GM12801 (cell line): ENCODE data around the gene SPEN.
"Not testable (repeated sequence)": the region's sequence is repeated elsewhere in the genome, so short reads cannot be mapped to it uniquely, and the experiment has no call there.

ENCODE experiments used
- CTCF ChIP-seq: IDR thresholded peaks from one replicate; pipeline ENCODE4 v1.5.1; 2011; ENCODE audit warnings: control low read depth; ENCODE audit not compliant: insufficient read length; ENCODE audit errors: extremely low read depth

SPEN gene

DNA sequence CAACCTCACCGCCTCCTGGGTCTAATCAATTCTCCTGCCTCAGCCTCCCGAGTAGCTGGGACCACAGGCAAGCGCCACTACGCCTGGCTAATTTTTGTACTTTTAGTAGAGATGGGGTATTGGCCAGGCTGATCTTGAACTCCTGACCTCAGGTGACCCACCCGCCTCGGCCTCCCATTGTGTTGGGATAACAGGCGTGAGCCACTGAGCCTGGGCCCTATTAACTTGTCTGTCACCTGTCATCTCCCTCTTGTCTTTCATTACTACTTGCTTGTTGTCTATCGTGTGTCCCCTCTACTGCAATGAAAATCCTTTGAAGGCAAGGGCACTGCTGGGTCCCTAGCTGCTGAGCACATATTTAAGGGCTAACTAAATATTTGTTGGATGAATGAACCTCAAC, 43.4 kb upstream of the SPEN start:
- no peak for TF ChIP-seq CTCF

DNA sequence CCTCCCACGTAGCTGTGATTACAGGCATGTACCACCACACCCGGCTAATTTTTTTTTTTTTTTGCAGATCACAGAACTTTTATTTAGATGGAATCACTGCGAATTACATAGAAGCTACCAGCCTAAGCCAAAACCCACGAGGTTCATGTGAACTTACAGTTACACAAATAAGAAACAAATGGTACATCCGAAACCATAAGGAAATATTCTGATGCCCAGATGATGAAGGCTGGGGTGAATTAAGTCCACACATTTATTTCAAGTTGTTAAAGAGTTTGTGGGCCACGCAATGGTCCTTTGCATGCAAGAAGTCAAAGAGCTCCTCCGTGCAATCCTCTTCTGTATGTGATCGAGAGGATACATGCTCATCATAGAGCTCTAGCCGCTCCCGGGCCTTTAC, 40.4 kb upstream of the SPEN start:
- TF ChIP-seq CTCF: no peak

GRCh38 chr1:15807549-15807948, 40.0 kb upstream of the SPEN start, which contains the start of gene UQCRHL:
TSS of gene UQCRHL (minus strand) at chr1:15807649. CDS start at chr1:15807649, 0 bp downstream.
- TF ChIP-seq CTCF: not testable (repeated sequence)

DNA sequence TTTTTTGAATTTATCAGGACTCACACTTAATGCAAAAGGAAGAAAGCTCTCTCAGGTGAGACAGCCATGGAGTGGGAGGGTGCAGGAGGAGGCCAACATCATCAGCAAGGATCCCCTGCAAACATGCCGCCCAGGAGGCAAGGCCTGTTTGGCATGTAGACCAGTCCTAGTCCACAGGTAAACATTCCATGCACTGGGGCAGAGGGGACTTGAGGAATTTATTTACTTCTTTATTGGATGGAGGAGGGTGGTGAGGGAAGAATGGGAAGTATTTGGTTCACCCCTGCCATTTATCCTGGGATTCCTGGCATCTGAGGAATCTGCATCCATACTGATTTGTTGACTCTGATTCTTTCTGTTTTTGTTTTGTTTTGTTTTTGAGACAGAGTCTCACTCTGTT, 38.6 kb upstream of the SPEN start:
- TF ChIP-seq CTCF: no peak

- no peak for TF ChIP-seq CTCF
Observed at GRCh38 chr1:15810073-15810472, 37.4 kb upstream of the SPEN start.

- TF ChIP-seq CTCF: no peak
Observed at GRCh38 chr1:15816674-15817073, 30.8 kb upstream of the SPEN start.

DNA sequence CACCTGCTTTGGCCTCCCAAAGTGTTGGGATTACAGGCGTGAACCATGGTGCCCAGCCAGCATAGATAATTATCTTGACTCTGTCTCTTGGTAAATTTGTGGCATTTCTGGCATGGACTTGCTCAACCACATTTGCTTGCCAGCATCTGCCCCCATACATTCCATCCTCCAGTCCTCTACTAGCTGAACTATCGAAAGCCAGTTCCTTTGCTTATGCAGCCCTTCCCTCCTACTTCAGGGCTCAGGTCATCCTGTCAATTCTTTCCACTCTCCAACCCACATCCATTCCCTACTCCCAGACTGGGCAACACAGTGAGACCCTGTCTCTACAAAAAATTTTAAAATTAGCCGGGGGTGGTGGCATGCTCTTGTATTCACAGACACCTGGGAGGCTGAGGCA, 27.0 kb upstream of the SPEN start:
- TF ChIP-seq CTCF: no peak

DNA sequence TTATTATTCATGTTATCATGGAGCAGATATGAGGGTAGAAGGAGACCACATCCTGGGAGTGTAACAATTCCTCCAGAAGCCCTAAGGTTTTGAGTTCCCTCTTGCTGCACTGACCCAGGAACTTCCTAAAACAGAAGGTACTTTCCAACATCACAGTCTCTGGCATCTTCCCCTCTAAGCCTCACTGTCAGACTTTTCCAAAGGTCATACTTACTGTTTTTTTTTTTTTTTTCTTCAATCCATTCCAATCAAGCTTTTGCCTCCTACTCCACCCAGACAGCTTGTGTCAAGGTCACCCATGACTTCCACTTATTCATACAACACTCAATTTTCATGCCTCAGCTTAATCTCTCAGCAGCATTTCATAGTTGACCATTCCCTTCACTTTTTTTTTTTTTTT, 21.7 kb upstream of the SPEN start:
- no peak for TF ChIP-seq CTCF
